ENCODE measurements around the gene RNFT2.
"Not testable (repeated sequence)": the region's sequence is repeated elsewhere in the genome, so short reads cannot be mapped to it uniquely, and the experiment has no call there.

The RNFT2 gene

GRCh38 chr12:116750298-116750697 is 12.2 kb downstream of the RNFT2 start:
- no peak overlapping the region for H3K4me3 Mint-ChIP-seq
- peaks cover 25% of the 10 kb centered on the region for H3K36me3 Mint-ChIP-seq
- H3K4me1 Mint-ChIP-seq = no peaks in the 10 kb centered on the region

GRCh38 chr12:116754097-116754496 is 16.0 kb downstream of the RNFT2 start:
- ATAC-seq, H3K4me1 Mint-ChIP-seq, H3K4me3 Mint-ChIP-seq, H3K27ac Mint-ChIP-seq, H3K9me3 Mint-ChIP-seq, H3K27me3 Mint-ChIP-seq: not testable (repeated sequence)
- H3K36me3 Mint-ChIP-seq = peaks cover 41% of the 10 kb centered on the region

More at GRCh38 chr12:116750298-116750697, 12.2 kb downstream of the RNFT2 start:
- ATAC-seq = no peak
- no peaks in the 10 kb centered on the region for H3K27me3 Mint-ChIP-seq
- H3K27ac Mint-ChIP-seq = no peak overlapping the region
- H3K9me3 Mint-ChIP-seq = peaks cover 8% of the 10 kb centered on the region

GRCh38 chr12:116754783-116755182 is 16.7 kb downstream of the RNFT2 start:
- peaks cover 48% of the 10 kb centered on the region for H3K36me3 Mint-ChIP-seq
- not testable (repeated sequence) for H3K4me3 Mint-ChIP-seq, H3K27me3 Mint-ChIP-seq, ATAC-seq, H3K27ac Mint-ChIP-seq, H3K9me3 Mint-ChIP-seq, H3K4me1 Mint-ChIP-seq

GRCh38 chr12:116759783-116760621 is 21.9 kb downstream of the RNFT2 start:
- no peak overlapping the region for H3K27ac Mint-ChIP-seq
- peak; percentile 20 for ATAC-seq
- no peaks in the 10 kb centered on the region for H3K9me3 Mint-ChIP-seq
- H3K27me3 Mint-ChIP-seq = no peaks in the 10 kb centered on the region
- H3K36me3 Mint-ChIP-seq = peaks cover 45% of the 10 kb centered on the region
- H3K4me3 Mint-ChIP-seq = peak overlapping the region; percentile 60
- H3K4me1 Mint-ChIP-seq = no peaks in the 10 kb centered on the region

DNA sequence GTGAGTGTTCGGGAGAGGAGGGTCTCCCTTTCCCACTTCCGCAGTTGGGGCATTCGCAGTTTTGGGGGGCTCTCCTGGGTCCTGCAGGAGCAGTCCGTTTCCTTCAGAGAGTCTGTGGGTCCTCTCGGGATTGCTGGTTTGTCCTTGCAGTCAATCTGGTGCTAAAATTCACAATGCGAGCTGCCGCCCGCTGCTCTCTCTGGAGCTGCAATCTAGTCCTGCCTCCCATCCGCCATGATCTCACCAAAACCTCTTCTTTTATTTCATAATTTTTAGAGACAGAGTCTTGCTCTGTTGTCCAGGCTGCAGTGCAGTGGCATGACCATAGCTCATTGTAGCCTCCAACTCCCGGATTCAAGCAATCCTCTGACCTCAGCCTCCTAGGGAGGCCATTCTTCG is 22.5 kb downstream of the RNFT2 start:
- Mint-ChIP-seq H3K9me3 (no peaks in the 10 kb centered on the region), H3K27me3 (no peaks in the 10 kb centered on the region), H3K36me3 (peaks cover 40% of the 10 kb centered on the region), H3K4me1 (no peaks in the 10 kb centered on the region), H3K4me3 (no peak overlapping the region), H3K27ac (no peak overlapping the region)
- ATAC-seq = no peak

DNA sequence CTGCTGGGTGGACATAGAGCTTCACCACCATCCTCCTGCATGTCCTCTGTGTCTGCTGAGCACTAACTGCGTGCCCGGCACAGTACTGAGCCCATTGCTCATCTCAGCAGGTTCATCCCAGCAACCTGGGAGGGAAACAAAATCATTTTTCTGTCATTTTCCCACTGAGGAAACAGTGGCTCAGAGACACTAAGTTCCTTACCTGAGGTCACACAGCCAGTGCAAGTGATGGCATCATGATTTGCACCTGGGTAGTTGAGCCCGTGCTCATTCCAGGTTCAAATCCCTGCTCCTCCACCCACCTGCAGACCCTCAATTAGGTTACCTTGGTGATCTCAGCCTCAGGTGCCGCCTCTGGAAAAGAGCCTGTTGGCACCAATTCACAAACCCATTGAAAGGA is 23.4 kb downstream of the RNFT2 start:
- Mint-ChIP-seq H3K27me3 (no peaks in the 10 kb centered on the region), H3K4me1 (no peaks in the 10 kb centered on the region), H3K9me3 (no peaks in the 10 kb centered on the region), H3K27ac (no peak overlapping the region), H3K4me3 (no peak overlapping the region), H3K36me3 (peaks cover 32% of the 10 kb centered on the region)
- ATAC-seq = no peak

DNA sequence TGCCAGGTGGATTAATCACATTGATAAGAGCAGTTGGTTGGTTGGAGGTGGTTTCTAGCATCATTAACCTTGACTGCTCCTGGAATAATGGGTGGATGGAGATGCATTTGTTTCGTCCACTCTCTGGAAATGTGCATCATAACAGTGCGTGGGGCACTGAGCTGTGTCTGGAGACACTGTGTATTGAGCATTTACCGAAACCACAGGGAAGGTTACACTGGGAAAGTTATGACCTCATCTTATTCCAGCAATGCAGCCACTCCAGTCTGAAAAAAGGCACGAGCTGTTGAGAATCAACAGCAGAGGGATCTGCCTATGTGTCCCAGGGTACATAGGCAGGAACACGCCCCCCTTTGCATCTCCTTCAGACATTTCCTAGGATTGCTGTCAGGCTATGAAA is 27.2 kb downstream of the RNFT2 start:
- Mint-ChIP-seq H3K27me3 (no peaks in the 10 kb centered on the region), H3K36me3 (peaks cover 21% of the 10 kb centered on the region), H3K9me3 (no peaks in the 10 kb centered on the region), H3K4me1 (no peaks in the 10 kb centered on the region), H3K4me3 (no peak overlapping the region), H3K27ac (no peak overlapping the region)
- ATAC-seq = no peak

- Mint-ChIP-seq H3K4me3 (no peak overlapping the region), H3K9me3 (no peaks in the 10 kb centered on the region), H3K36me3 (peaks cover 17% of the 10 kb centered on the region), H3K27ac (no peak overlapping the region), H3K27me3 (no peaks in the 10 kb centered on the region), H3K4me1 (no peaks in the 10 kb centered on the region)
- ATAC-seq = no peak
Observed at GRCh38 chr12:116766285-116766684, 28.2 kb downstream of the RNFT2 start.

DNA sequence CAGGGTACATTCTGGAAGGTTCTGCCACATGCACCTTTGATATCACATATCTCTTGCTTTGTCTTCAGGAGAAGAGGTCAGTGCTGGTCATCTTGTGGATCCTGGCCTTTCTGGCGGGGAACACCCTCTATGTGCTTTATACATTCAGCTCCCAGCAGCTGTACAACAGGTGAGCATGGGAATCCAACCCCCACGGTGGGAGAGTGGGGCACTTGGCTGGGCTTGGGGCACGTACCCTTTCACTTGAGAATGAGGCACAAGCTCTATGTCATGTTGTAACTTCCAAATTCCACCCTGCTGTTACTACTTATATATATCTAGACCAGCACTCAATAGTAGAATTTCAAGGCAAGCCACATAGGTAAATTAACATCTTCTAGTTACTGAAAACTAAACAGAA is 28.6 kb downstream of the RNFT2 start:
- Mint-ChIP-seq H3K9me3 (no peaks in the 10 kb centered on the region), H3K27ac (no peak overlapping the region), H3K4me1 (no peaks in the 10 kb centered on the region), H3K4me3 (no peak overlapping the region), H3K27me3 (no peaks in the 10 kb centered on the region), H3K36me3 (peaks cover 14% of the 10 kb centered on the region)
- no peak for ATAC-seq

DNA sequence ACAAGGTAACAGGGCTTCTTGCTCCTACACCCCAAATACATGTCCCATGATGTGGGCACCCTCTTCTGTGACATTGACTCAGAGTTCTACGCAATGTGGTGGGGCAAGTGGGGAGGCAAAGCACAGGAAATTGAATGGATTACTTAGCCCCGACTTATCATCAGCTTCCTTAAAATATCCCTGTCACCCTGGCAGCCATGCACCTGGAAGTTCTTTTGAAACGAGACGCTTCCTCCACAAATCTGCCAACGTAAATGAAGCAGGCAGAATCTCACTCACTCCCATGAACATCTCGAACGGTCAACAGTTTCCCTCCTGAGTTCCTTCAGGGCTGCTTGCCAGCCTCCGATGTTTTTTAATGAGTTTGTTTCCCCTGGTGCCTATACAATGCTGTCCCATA is 33.5 kb downstream of the RNFT2 start:
- no peak overlapping the region for H3K4me3 Mint-ChIP-seq
- H3K36me3 Mint-ChIP-seq = peaks cover 23% of the 10 kb centered on the region
- no peak for ATAC-seq

DNA sequence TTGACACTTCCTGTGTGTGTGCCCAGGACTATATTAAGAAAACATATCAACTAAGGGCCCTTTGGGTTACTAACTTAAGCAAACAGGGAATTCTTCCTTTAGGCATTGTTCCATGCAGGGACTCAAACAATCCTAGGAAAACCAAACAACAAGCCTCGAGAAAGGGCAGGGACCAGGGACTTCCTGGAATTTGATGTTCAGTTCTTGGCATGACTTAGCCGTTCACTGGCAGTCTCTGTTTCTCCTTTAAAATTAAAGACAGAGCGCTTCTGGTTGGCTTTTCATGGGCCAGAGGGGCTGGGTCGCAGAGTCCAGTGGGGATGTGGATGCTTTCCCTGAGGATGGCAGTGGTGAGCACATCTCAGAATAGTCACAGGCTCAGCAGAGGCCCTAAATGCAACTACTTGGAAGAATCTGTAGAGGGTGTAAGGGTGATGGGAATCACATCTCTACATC is 35.2 kb downstream of the RNFT2 start:
- no peak for ATAC-seq
- no peaks in the 10 kb centered on the region for H3K9me3 Mint-ChIP-seq
- no peaks in the 10 kb centered on the region for H3K4me1 Mint-ChIP-seq

More for the DNA sequence above, 33.5 kb downstream of the RNFT2 start:
- H3K27ac Mint-ChIP-seq = no peak overlapping the region
- H3K9me3 Mint-ChIP-seq = no peaks in the 10 kb centered on the region
- H3K4me1 Mint-ChIP-seq = no peaks in the 10 kb centered on the region
- no peaks in the 10 kb centered on the region for H3K27me3 Mint-ChIP-seq

DNA sequence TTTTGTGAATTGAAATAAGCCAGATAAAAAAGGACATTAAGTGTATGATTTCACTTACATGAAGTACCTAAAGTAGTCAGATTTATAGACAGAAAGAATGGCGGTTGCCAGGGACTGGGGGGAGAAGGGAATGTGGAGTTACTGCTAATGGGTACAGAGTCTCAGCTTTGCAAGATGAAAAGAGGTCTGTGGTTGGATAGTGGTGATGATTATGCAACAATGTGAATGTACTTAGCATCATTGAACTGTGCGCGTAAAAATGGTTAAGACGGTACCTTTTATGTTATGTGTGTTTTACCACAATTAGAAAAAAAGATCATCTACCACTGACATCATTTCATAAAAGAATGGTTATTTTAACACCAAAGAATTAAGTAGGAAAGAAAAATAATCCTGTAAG is 35.9 kb downstream of the RNFT2 start:
- Mint-ChIP-seq H3K27ac (no peak overlapping the region), H3K36me3 (peaks cover 14% of the 10 kb centered on the region), H3K4me3 (no peak overlapping the region), H3K4me1 (no peaks in the 10 kb centered on the region), H3K9me3 (no peaks in the 10 kb centered on the region), H3K27me3 (no peaks in the 10 kb centered on the region)
- no peak for ATAC-seq

More for the DNA sequence above, 35.2 kb downstream of the RNFT2 start:
- Mint-ChIP-seq H3K4me3 (no peak overlapping the region), H3K36me3 (peaks cover 15% of the 10 kb centered on the region), H3K27ac (no peak overlapping the region), H3K27me3 (no peaks in the 10 kb centered on the region)

GRCh38 chr12:116777245-116777644 is 39.1 kb downstream of the RNFT2 start:
- ATAC-seq = no peak
- Mint-ChIP-seq H3K4me1 (no peaks in the 10 kb centered on the region), H3K9me3 (no peaks in the 10 kb centered on the region), H3K4me3 (no peak overlapping the region), H3K27me3 (no peaks in the 10 kb centered on the region), H3K36me3 (peaks cover 34% of the 10 kb centered on the region), H3K27ac (no peak overlapping the region)

- Mint-ChIP-seq H3K27me3 (no peaks in the 10 kb centered on the region), H3K4me3 (no peak overlapping the region), H3K27ac (no peak overlapping the region), H3K9me3 (no peaks in the 10 kb centered on the region), H3K4me1 (no peaks in the 10 kb centered on the region), H3K36me3 (peaks cover 42% of the 10 kb centered on the region)
- no peak for ATAC-seq
Observed at GRCh38 chr12:116779597-116779996, 41.5 kb downstream of the RNFT2 start.

- Mint-ChIP-seq H3K4me1 (no peaks in the 10 kb centered on the region), H3K36me3 (peaks cover 51% of the 10 kb centered on the region), H3K27me3 (no peaks in the 10 kb centered on the region), H3K27ac (no peak overlapping the region), H3K4me3 (no peak overlapping the region), H3K9me3 (no peaks in the 10 kb centered on the region)
- no peak for ATAC-seq
Observed at GRCh38 chr12:116780942-116781341, 42.8 kb downstream of the RNFT2 start.

- Mint-ChIP-seq H3K9me3 (no peaks in the 10 kb centered on the region), H3K36me3 (peaks cover 61% of the 10 kb centered on the region), H3K4me1 (no peaks in the 10 kb centered on the region), H3K27ac (no peak overlapping the region), H3K4me3 (no peak overlapping the region), H3K27me3 (no peaks in the 10 kb centered on the region)
- ATAC-seq = no peak
Observed at GRCh38 chr12:116783525-116784237, 45.6 kb downstream of the RNFT2 start.

Data from stimulated activated memory B cell treated with anti-CD40 and anti-IgM and Interleukin-4, amounts not matched to agents 10 μg/mL and 1 μg/mL and 100 μg/mL, for 72 hours (primary cell).